Neural progenitor cell (in vitro differentiated cells): ENCODE data around the gene MED16. TPM values are rescaled to one million over a fixed set of nuclear protein-coding genes. Genes with fewer than 3 reads are reported as not detected.

Source experiments
- small RNA-seq: library from RNA; depleted of rRNA; stranded (forward); fragments of <200 nt; gene quantifications from one replicate; pipeline ENCODE3, GENCODE V24; 2015
- total RNA-seq: library from RNA; depleted of rRNA; stranded (reverse); fragments of >200 nt; gene quantifications from 2 replicates; pipeline ENCODE4 v1.2.3, GENCODE V29; 2015; ENCODE audit warnings: low replicate concordance

The MED16 gene
- total RNA-seq, 1 donor from 2014 or later, result 14.4 TPM

Small RNA genes lying within 50 kb of the gene (small RNA-seq; reads per million reads assigned to genes)
- 0.39 reads per million, percentile 41 among the genes with 10 or more reads in this experiment for gene RNU6-9

Other genes starting within 250 kb of the MED16 start
- gene RNF126, start 230.0 kb downstream of the MED16 start, total RNA-seq, result 9.7 and 50.9 TPM in 2 replicates
- gene FSTL3, start 216.8 kb downstream of the MED16 start, total RNA-seq, result 2.4 and 21.9 TPM in 2 replicates
- not detected in 2 replicates for gene PRSS57, start 197.7 kb downstream of the MED16 start, total RNA-seq
- 13.9 and 40.7 TPM in 2 replicates for gene PALM, start 184.3 kb downstream of the MED16 start, total RNA-seq
- not detected in 2 replicates for gene MISP, start 142.1 kb downstream of the MED16 start, total RNA-seq
- 237 and 543 TPM in 2 replicates for gene PTBP1, start 95.7 kb downstream of the MED16 start, total RNA-seq
- gene PLPPR3, start 71.2 kb downstream of the MED16 start, total RNA-seq, result 15.6 and 91.6 TPM in 2 replicates
- 1.0 and 2.0 TPM in 2 replicates for gene AZU1, start 65.3 kb downstream of the MED16 start, total RNA-seq
- gene PRTN3, start 52.2 kb downstream of the MED16 start, total RNA-seq, result 0.28 TPM in 1 of 2 replicates, not detected in the other
- not detected in 2 replicates for gene ELANE, start 40.9 kb downstream of the MED16 start, total RNA-seq
- 0.90 TPM in 1 of 2 replicates, not detected in the other for gene CFD, start 33.5 kb downstream of the MED16 start, total RNA-seq
- not detected in 2 replicates for gene RNU6-9, start 297 bp upstream of the MED16 start, total RNA-seq
- gene R3HDM4, start 20.0 kb upstream of the MED16 start, total RNA-seq, result 22.7 and 58.2 TPM in 2 replicates
- 0.77 TPM in 1 of 2 replicates, not detected in the other for gene KISS1R, start 24.1 kb upstream of the MED16 start, total RNA-seq
- gene ARID3A, start 32.8 kb upstream of the MED16 start, total RNA-seq, result 25.5 and 68.7 TPM in 2 replicates
- 38.6 and 156 TPM in 2 replicates for gene WDR18, start 91.2 kb upstream of the MED16 start, total RNA-seq
- gene GRIN3B, start 107.2 kb upstream of the MED16 start, total RNA-seq, result 5.4 and 5.9 TPM in 2 replicates
- gene TMEM259, start 127.9 kb upstream of the MED16 start, total RNA-seq, result 31.7 and 175 TPM in 2 replicates
- gene RNU6-2, start 128.3 kb upstream of the MED16 start, total RNA-seq, result not detected in 2 replicates
- gene CNN2, start 133.4 kb upstream of the MED16 start, total RNA-seq, result 131 and 196 TPM in 2 replicates
- 1.4 and 21.9 TPM in 2 replicates for gene ABCA7, start 146.9 kb upstream of the MED16 start, total RNA-seq
- 9.6 and 18.2 TPM in 2 replicates for gene ARHGAP45, start 174.0 kb upstream of the MED16 start, total RNA-seq
- 98.8 and 197 TPM in 2 replicates for gene POLR2E, start 202.2 kb upstream of the MED16 start, total RNA-seq
- gene GPX4, start 210.8 kb upstream of the MED16 start, total RNA-seq, result 289 and 439 TPM in 2 replicates